H1 (cell line): ENCODE measurements around the gene SMG9. TPM values are rescaled to one million over a fixed set of nuclear protein-coding genes. Genes with fewer than 3 reads are reported as not detected.

Source experiments
- CTCF ChIA-PET: fragments of 300-600 bp; sonication (Branson Sonifier 250); formaldehyde crosslinking; loops from one replicate; lab custom pipeline; 2021; ENCODE audit not compliant: partially characterized antibody; lab: Charles Lee
- POLR2A ChIA-PET: fragments of 300-600 bp; sonication (Branson Sonifier 250); formaldehyde crosslinking; loops from one replicate; lab custom pipeline; 2021; ENCODE audit warnings: inconsistent platforms; ENCODE audit not compliant: partially characterized antibody; lab: Charles Lee
- DNase-seq, 2 experiments: peaks; one replicate each; pipeline versions ENCODE4 v3.0.0 to v3.0.0-alpha.2; 2010 to 2022; ENCODE audit warnings: low spot score in 2 of 2, low read depth in 1 of 2, mixed read lengths in 1 of 2
- FAIRE-seq: peaks from 2 replicates; lab custom pipeline; 2011; peaks lifted over from hg19 to GRCh38; lab: Jason Lieb, UNC
- H2AFZ ChIP-seq: 2 replicates; pipeline ENCODE4 v1.8.1; 2012; ENCODE audit warnings: low read length, inconsistent platforms
- H2AK5ac ChIP-seq: 2 replicates; pipeline ENCODE4 v1.6.1; 2013; ENCODE audit warnings: low read depth, low read length
- H2BK120ac ChIP-seq: replicated peaks from 2 replicates; pipeline ENCODE3; 2013; ENCODE audit warnings: low read depth, low read length, inconsistent platforms
- H2BK12ac ChIP-seq: 2 replicates; pipeline ENCODE4 v1.6.1; 2013; ENCODE audit warnings: low read depth, low read length
- H2BK15ac ChIP-seq: 2 replicates; pipeline ENCODE4 v1.6.1; 2013; ENCODE audit warnings: low read length
- H2BK20ac ChIP-seq: 2 replicates; pipeline ENCODE4 v1.6.1; 2013; ENCODE audit warnings: low read length
- H2BK5ac ChIP-seq: 2 replicates; pipeline ENCODE4 v1.6.1; 2013; ENCODE audit warnings: low read depth, low read length
- H3K14ac ChIP-seq: 2 replicates; pipeline ENCODE4 v1.6.1; 2013; ENCODE audit warnings: inconsistent platforms; ENCODE audit not compliant: insufficient read length
- H3K18ac ChIP-seq: 2 replicates; pipeline ENCODE4 v1.6.1; 2013; ENCODE audit warnings: low read length; ENCODE audit errors: extremely low read depth
- H3K23ac ChIP-seq: 2 replicates; pipeline ENCODE4 v1.6.1; 2013; ENCODE audit warnings: inconsistent platforms; ENCODE audit not compliant: insufficient read length
- H3K23me2 ChIP-seq: 2 replicates; pipeline ENCODE4 v1.6.1; 2013; ENCODE audit warnings: low read depth, low read length
- H3K27ac ChIP-seq: 2 replicates; pipeline ENCODE4 v1.6.1; 2011; ENCODE audit warnings: low read depth, low read length, inconsistent platforms
- H3K27me3 ChIP-seq, 4 experiments: replicated peaks in 1 of 4; 1 replicate in 1 of 4; 2 replicates in 3 of 4; pipeline versions ENCODE4 v1.6.1 to v1.8.1; 2011 to 2013; ENCODE audit warnings: low read length in 3 of 4, mild to moderate bottlenecking in 3 of 4, inconsistent platforms in 2 of 4, mixed read lengths in 2 of 4, moderate library complexity in 1 of 4; ENCODE audit not compliant: control insufficient read depth in 3 of 4, insufficient read depth in 3 of 4; ENCODE audit errors: extremely low read depth in 1 of 4
- H3K36me3 ChIP-seq, 4 experiments: 2 replicates each; pipeline versions ENCODE4 v1.6.1 to v1.8.1; 2011 to 2013; ENCODE audit warnings: mild to moderate bottlenecking in 4 of 4, low read length in 3 of 4, moderate library complexity in 2 of 4, control low read depth in 1 of 4, inconsistent platforms in 1 of 4; ENCODE audit not compliant: insufficient read depth in 4 of 4, control insufficient read depth in 2 of 4
- H3K4ac ChIP-seq: replicated peaks from 2 replicates; pipeline ENCODE3; 2013; ENCODE audit warnings: low read length, low read depth, mixed read lengths, inconsistent platforms; ENCODE audit not compliant: insufficient read length
- H3K4me1 ChIP-seq, 4 experiments: replicated peaks in 1 of 4; 1 replicate in 1 of 4; 2 replicates in 3 of 4; pipeline versions ENCODE4 v1.6.1 to v1.8.1; 2011 to 2013; ENCODE audit warnings: low read length in 3 of 4, inconsistent platforms in 2 of 4, mixed read lengths in 1 of 4; ENCODE audit not compliant: insufficient read depth in 4 of 4, control insufficient read depth in 3 of 4
- H3K4me2 ChIP-seq, 2 experiments: 2 replicates each; pipeline versions ENCODE4 v1.6.1 to v1.8.1; 2011 to 2013; ENCODE audit warnings: low read depth in 2 of 2, low read length in 2 of 2, control low read depth in 1 of 2, inconsistent platforms in 1 of 2, mild to moderate bottlenecking in 1 of 2; ENCODE audit not compliant: insufficient read depth in 1 of 2
- H3K4me3 ChIP-seq, 4 experiments: fragments of 200-600, 300-600 bp in 1 of 4; sonication (generic), shearing (Covaris generic), sonication (Bioruptor Twin) in 1 of 4; 2 replicates each; pipeline versions ENCODE4 v1.5.1 to v1.8.1; 2011 to 2016; ENCODE audit warnings: low read length in 4 of 4, low read depth in 3 of 4, control low read depth in 2 of 4, inconsistent platforms in 2 of 4, mild to moderate bottlenecking in 2 of 4, mixed read lengths in 1 of 4, moderate library complexity in 1 of 4; ENCODE audit not compliant: insufficient read depth in 2 of 4; ENCODE audit errors: extremely low read depth in 1 of 4
- H3K56ac ChIP-seq: replicated peaks from 2 replicates; pipeline ENCODE3; 2013; ENCODE audit warnings: low read depth, mild to moderate bottlenecking, mixed read lengths, low read length, inconsistent platforms; ENCODE audit not compliant: insufficient read length
- H3K79me1 ChIP-seq: 2 replicates; pipeline ENCODE4 v1.6.1; 2013; ENCODE audit warnings: low read depth, low read length, control low read depth
- H3K79me2 ChIP-seq, 2 experiments: 2 replicates each; pipeline versions ENCODE4 v1.6.1 to v1.8.1; 2012 to 2013; ENCODE audit warnings: low read length in 2 of 2, mild to moderate bottlenecking in 2 of 2, inconsistent platforms in 1 of 2; ENCODE audit not compliant: insufficient read depth in 2 of 2, control insufficient read depth in 1 of 2
- H3K9ac ChIP-seq, 4 experiments: replicated peaks in 1 of 4; 1 replicate in 1 of 4; 2 replicates in 3 of 4; pipeline versions ENCODE4 v1.6.1 to v1.8.1; 2011 to 2013; ENCODE audit warnings: low read depth in 3 of 4, low read length in 3 of 4, control low read depth in 2 of 4, mild to moderate bottlenecking in 2 of 4, moderate library complexity in 2 of 4, inconsistent platforms in 1 of 4; ENCODE audit errors: extremely low read depth in 1 of 4
- H3K9me3 ChIP-seq, 2 experiments: 2 replicates each; pipeline versions ENCODE4 v1.6.1 to v1.8.1; 2012 to 2013; ENCODE audit warnings: mild to moderate bottlenecking in 2 of 2, moderate library complexity in 2 of 2, control low read depth in 1 of 2, inconsistent platforms in 1 of 2, low read depth in 1 of 2, low read length in 1 of 2, mixed read lengths in 1 of 2; ENCODE audit not compliant: insufficient read depth in 2 of 2
- H4K20me1 ChIP-seq, 2 experiments: replicated peaks in 1 of 2; 2 replicates each; pipeline versions ENCODE3 to v1.8.1; 2011 to 2013; ENCODE audit warnings: inconsistent platforms in 2 of 2, low read length in 2 of 2, mild to moderate bottlenecking in 1 of 2; ENCODE audit not compliant: insufficient read depth in 2 of 2, control insufficient read depth in 1 of 2
- H4K5ac ChIP-seq: 2 replicates; pipeline ENCODE4 v1.6.1; 2013; ENCODE audit warnings: low read length, low read depth, mixed read lengths, inconsistent platforms; ENCODE audit not compliant: insufficient read length
- H4K8ac ChIP-seq: 2 replicates; pipeline ENCODE4 v1.8.0; 2013; ENCODE audit warnings: mild to moderate bottlenecking, moderate library complexity, low read length, inconsistent platforms; ENCODE audit not compliant: insufficient read depth; ENCODE audit errors: extremely low read depth
- H4K91ac ChIP-seq: replicated peaks from 2 replicates; pipeline ENCODE3; 2013; ENCODE audit warnings: low read length, mixed read lengths, inconsistent platforms; ENCODE audit not compliant: insufficient read length
- CBX5 ChIP-seq: fragments of 300-800, 300-1000 bp; sonication (generic); IDR thresholded peaks from 2 replicates; pipeline ENCODE4 v1.7.1; 2016; ENCODE audit warnings: antibody characterized with exemption, low read length, low read depth
- CHD1 ChIP-seq: IDR thresholded peaks from 2 replicates; pipeline ENCODE4 v1.6.1; 2012; ENCODE audit warnings: low read depth, low read length, improper control_type of control experiment
- CHD2 ChIP-seq: IDR thresholded peaks from 2 replicates; pipeline ENCODE4 v1.6.1; 2012; ENCODE audit warnings: low read length, improper control_type of control experiment
- CREB1 ChIP-seq: IDR thresholded peaks from 2 replicates; pipeline ENCODE4 v1.6.1; 2012; ENCODE audit warnings: inconsistent platforms
- CTBP2 ChIP-seq: IDR thresholded peaks from 2 replicates; pipeline ENCODE4 v1.7.0; 2011; ENCODE audit warnings: borderline replicate concordance, mild to moderate bottlenecking, moderate library complexity, mixed read lengths, low read length; ENCODE audit not compliant: insufficient read depth, insufficient read length
- EZH2 ChIP-seq: fragments of 200-600 bp; sonication (generic); IDR thresholded peaks from 2 replicates; pipeline ENCODE4 v1.7.1; 2012; ENCODE audit warnings: low read depth, mild to moderate bottlenecking, moderate library complexity, low read length, inconsistent platforms; ENCODE audit not compliant: severe bottlenecking
- FOSL1 ChIP-seq: IDR thresholded peaks from 2 replicates; pipeline ENCODE4 v1.6.1; 2011; ENCODE audit warnings: mild to moderate bottlenecking, low read depth, low read length, moderate library complexity; ENCODE audit not compliant: insufficient read depth
- POLR2AphosphoS5 ChIP-seq: IDR thresholded peaks from 2 replicates; pipeline ENCODE4 v1.6.1; 2011; ENCODE audit warnings: low read depth, low read length
- SIRT6 ChIP-seq: IDR thresholded peaks from one replicate; pipeline ENCODE4 v1.7.1; 2012; ENCODE audit warnings: low read length, inconsistent platforms
- SP2 ChIP-seq: IDR thresholded peaks from 2 replicates; pipeline ENCODE4 v1.6.1; 2012; ENCODE audit warnings: mild to moderate bottlenecking, low read length, inconsistent platforms
- SP4 ChIP-seq: IDR thresholded peaks from 2 replicates; pipeline ENCODE4 v1.6.1; 2012; ENCODE audit warnings: low read length, inconsistent platforms
- TAF7 ChIP-seq: optimal IDR thresholded peaks from 2 replicates; pipeline ENCODE3; 2011; ENCODE audit warnings: low read depth, mild to moderate bottlenecking, inconsistent platforms, low read length, moderate library complexity, borderline replicate concordance
- TCF12 ChIP-seq: IDR thresholded peaks from 2 replicates; pipeline ENCODE4 v1.6.1; 2011; ENCODE audit warnings: low read depth, mild to moderate bottlenecking, low read length
- ZNF274 ChIP-seq: IDR thresholded peaks from 2 replicates; pipeline ENCODE4 v1.7.0; 2012; ENCODE audit warnings: low read length, borderline replicate concordance; ENCODE audit errors: extremely low read depth
- WGBS, 2 experiments: shearing (Covaris generic) in 1 of 2; methylation state at CpG; one replicate each; pipeline versions ENCODE4 v1.1.6 to v1.1.7; 2013 to 2015; ENCODE audit warnings: low lambda C conversion rate in 2 of 2, mixed read lengths in 2 of 2, inconsistent platforms in 1 of 2, low coverage in 1 of 2, missing lambda C conversion rate in 1 of 2; ENCODE audit not compliant: insufficient replicate concordance in 2 of 2, insufficient coverage in 1 of 2, insufficient read length in 1 of 2; ENCODE audit errors: extremely low coverage in 1 of 2, missing lambda C conversion rate in 1 of 2; 5-methylcytosine and 5-hydroxymethylcytosine counted together
- polyA plus RNA-seq, 7 experiments: library from polyadenylated mRNA; depleted of rRNA in 3 of 7; stranded (reverse) in 5 of 7; unstranded in 2 of 7; fragments of >200 nt in 5 of 7; fragments of 200-250 nt in 2 of 7; gene quantifications; 1 replicate in 5 of 7; 2 replicates in 1 of 7; 4 replicates in 1 of 7; pipeline versions ENCODE4 v1.2.1 to v1.2.3, GENCODE V29; 2011 to 2013; ENCODE audit warnings: missing spikeins in 2 of 7, mixed read lengths in 2 of 7
- total RNA-seq: library from RNA; stranded (reverse); fragmentation: NEBNext Ultra II Directional; extraction: Animal tissue kit (Norgen Biotek cat#: 25700); gene quantifications from 2 replicates; pipeline ENCODE4 v1.2.1, GENCODE V29; 2021

Gene SMG9
- total and polyA plus RNA-seq, 2 of the 8 experiments (the other 6 are each of a cell fraction or from before 2014, with no cell fraction given), result 20.4 to 28.7 TPM

- CTCF ChIA-PET, result interaction anchor here (0.9 to 1.0 kb wide), 2 partner anchors 28 to 42 kb away, joined by 3 read pairs; no protein-coding TSS in a partner anchor
- Histone ChIP-seq H2BK120ac (no peak overlapping the region), H4K8ac (no peak overlapping the region), H3K4me3 (no peak overlapping the region), H3K9me3 (no peaks in the 10 kb centered on the region), H2AFZ (no peak overlapping the region), H3K4me1 (no peaks in the 10 kb centered on the region), H3K4me2 (no peak overlapping the region), H3K4ac (no peak overlapping the region), H2BK20ac (no peak overlapping the region), H3K27ac (no peak overlapping the region), H3K23me2 (no peaks in the 10 kb centered on the region), H3K9ac (no peak overlapping the region; a peak in 1 of 7 replicates), H3K56ac (no peak overlapping the region), H3K18ac (no peak overlapping the region), H2AK5ac (no peak overlapping the region), H3K79me1 (no peaks in the 10 kb centered on the region), H2BK15ac (no peak overlapping the region), H3K36me3 (peaks cover 4 to 11% (median 5%) of the 10 kb centered on the region in 4 experiments; a peak in 6 of 8 replicates), H3K14ac (no peak overlapping the region), H4K5ac (no peak overlapping the region), H3K79me2 (no peaks in the 10 kb centered on the region), H4K91ac (no peak overlapping the region), H2BK12ac (no peak overlapping the region), H3K27me3 (no peaks in the 10 kb centered on the region), H3K23ac (no peak overlapping the region), H2BK5ac (no peak overlapping the region), H4K20me1 (peaks cover 0 to 6% of the 10 kb centered on the region in 2 experiments)
- POLR2A ChIA-PET, result interaction anchor here (1.2 kb wide), 2 partner anchors 9 to 25 kb away, joined by 3 read pairs; no protein-coding TSS in a partner anchor
- 88% methylated on average over 14 of the region's 15 CpGs; no CpG with 5 or more reads in 1 of the 2 experiments for WGBS, 2 experiments
- no peak for TF ChIP-seq CHD1
- no peak for TF ChIP-seq CTBP2
- no peak for TF ChIP-seq TAF7
- TF ChIP-seq FOSL1, result no peak
- TF ChIP-seq POLR2AphosphoS5, result no peak
- TF ChIP-seq SP2, result no peak
- no peak for TF ChIP-seq EZH2
- TF ChIP-seq ZNF274, result no peak
- no peak for TF ChIP-seq CBX5
- no peak for TF ChIP-seq TCF12
- TF ChIP-seq SP4, result no peak
- TF ChIP-seq CHD2, result no peak
- no peak for TF ChIP-seq SIRT6
- no peak for TF ChIP-seq CREB1
- DNase-seq (no peak), FAIRE-seq (no peak)
Measured at GRCh38 chr19:43726736-43727592, 27.8 kb downstream of the SMG9 start.
